Measurements from ENCODE around the gene TNFRSF14.

GRCh38 chr1:2575801-2576663 is 19.9 kb downstream of the TNFRSF14 start:
- no peak for TF ChIP-seq CTCF (IDR thresholded peaks at IDR 0.05; ENCODE audit: insufficient read depth, low read depth, low read length)
- no peak for TF ChIP-seq EZH2 (IDR thresholded peaks at IDR 0.05; ENCODE audit: insufficient read depth, low read length)
